Measurements from ENCODE around the gene SNRPB. TPM values are rescaled to one million over a fixed set of nuclear protein-coding genes. Genes with fewer than 3 reads are reported as not detected.
"Not testable (repeated sequence)": the region's sequence is repeated elsewhere in the genome, so short reads cannot be mapped to it uniquely, and the experiment has no call there.

SNRPB gene
- total RNA-seq, 6 donors from 2014 or later, result 54.5 to 216 (median 123) TPM

DNA sequence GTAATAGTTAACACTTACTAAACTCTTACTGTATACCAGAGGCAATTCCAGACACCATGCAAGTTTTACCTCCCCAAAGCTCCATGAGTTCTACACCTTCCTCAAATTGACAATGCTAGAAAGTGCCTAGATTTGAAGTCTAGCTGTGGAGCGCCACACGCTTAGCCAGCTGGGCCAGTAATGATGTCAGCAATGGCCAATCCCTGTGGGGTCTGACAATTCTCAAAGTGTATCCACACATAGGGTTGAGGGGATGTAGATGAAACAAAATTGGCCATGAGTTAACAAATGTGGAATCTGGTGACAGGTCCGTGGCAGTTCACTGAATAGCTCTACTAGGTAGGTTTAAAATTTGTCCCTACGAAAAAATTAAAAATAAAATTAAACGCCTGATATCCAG, 36.9 kb upstream of the SNRPB start:
- DNase-seq (no peak), ATAC-seq (ENCODE audit: low FRiP score in 2 of 2) (peak in 1 of 2 donors; percentile 2)
- Histone ChIP-seq H3K27ac (no peak overlapping the region), H3K36me3 (no peaks in the 10 kb centered on the region), H3K9me3 (no peaks in the 10 kb centered on the region), H3K4me3 (peak overlapping the region in 1 of 4 donors; percentile 88), H3K27me3 (no peaks in the 10 kb centered on the region), H3K4me1 (peaks cover 13 to 17% (median 14%) of the 10 kb centered on the region in 4 donors)
- 84 to 90% methylated on average over 5 of the region's 5 CpGs for WGBS, 2 donors
- TF ChIP-seq POLR2AphosphoS5 (IDR thresholded peaks at IDR 0.05) (no peak), EP300 (IDR thresholded peaks at IDR 0.05) (no peak), POLR2A (IDR thresholded peaks at IDR 0.05) (no peak)
- TF ChIP-seq, protein P1, sequence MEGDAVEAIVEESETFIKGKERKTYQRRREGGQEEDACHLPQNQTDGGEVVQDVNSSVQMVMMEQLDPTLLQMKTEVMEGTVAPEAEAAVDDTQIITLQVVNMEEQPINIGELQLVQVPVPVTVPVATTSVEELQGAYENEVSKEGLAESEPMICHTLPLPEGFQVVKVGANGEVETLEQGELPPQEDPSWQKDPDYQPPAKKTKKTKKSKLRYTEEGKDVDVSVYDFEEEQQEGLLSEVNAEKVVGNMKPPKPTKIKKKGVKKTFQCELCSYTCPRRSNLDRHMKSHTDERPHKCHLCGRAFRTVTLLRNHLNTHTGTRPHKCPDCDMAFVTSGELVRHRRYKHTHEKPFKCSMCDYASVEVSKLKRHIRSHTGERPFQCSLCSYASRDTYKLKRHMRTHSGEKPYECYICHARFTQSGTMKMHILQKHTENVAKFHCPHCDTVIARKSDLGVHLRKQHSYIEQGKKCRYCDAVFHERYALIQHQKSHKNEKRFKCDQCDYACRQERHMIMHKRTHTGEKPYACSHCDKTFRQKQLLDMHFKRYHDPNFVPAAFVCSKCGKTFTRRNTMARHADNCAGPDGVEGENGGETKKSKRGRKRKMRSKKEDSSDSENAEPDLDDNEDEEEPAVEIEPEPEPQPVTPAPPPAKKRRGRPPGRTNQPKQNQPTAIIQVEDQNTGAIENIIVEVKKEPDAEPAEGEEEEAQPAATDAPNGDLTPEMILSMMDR (IDR thresholded peaks at IDR 0.05), result no peak

GRCh38 chr20:2506426-2506825, 35.8 kb upstream of the SNRPB start:
- H3K36me3 ChIP-seq; H3K9me3 ChIP-seq; ATAC-seq (ENCODE audit: low FRiP score in 2 of 2); H3K27ac ChIP-seq; DNase-seq; H3K27me3 ChIP-seq; H3K4me3 ChIP-seq: not testable (repeated sequence)
- peaks cover 13 to 17% (median 14%) of the 10 kb centered on the region in 4 donors for H3K4me1 ChIP-seq
- WGBS, 2 donors, result 95 to 99% methylated on average over 3 of the region's 5 CpGs

DNA sequence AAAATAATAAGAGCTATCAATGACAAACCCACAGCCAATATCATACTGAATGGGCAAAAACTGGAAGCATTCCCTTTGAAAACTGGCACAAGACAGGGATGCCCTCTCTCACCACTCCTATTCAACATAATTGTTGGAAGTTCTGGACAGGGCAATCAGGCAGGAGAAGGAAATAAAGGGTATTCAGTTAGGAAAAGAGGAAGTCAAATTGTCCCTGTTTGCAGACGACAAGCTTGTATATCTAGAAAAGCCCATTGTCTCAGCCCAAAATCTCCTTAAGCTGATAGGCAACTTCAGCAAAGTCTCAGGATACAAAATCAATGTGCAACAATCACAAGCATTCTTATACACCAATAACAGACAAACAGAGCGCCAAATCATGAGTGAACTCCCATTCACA, 34.2 kb upstream of the SNRPB start:
- not testable (repeated sequence) for H3K4me3 ChIP-seq; ATAC-seq (ENCODE audit: low FRiP score in 2 of 2); H3K27me3 ChIP-seq; H3K9me3 ChIP-seq; H3K27ac ChIP-seq; DNase-seq
- H3K36me3 ChIP-seq, result peaks cover 0 to 15% (median 8%) of the 10 kb centered on the region in 4 donors
- 71 to 77% methylated on average over 2 of the region's 2 CpGs for WGBS, 2 donors
- peaks cover 13 to 17% (median 14%) of the 10 kb centered on the region in 4 donors for H3K4me1 ChIP-seq

GRCh38 chr20:2502808-2503384, 32.3 kb upstream of the SNRPB start:
- not testable (repeated sequence) for H3K4me3 ChIP-seq; H3K4me1 ChIP-seq; H3K27ac ChIP-seq; DNase-seq; H3K27me3 ChIP-seq; H3K9me3 ChIP-seq; ATAC-seq (ENCODE audit: low FRiP score in 2 of 2)
- H3K36me3 ChIP-seq, result peaks cover 9 to 26% (median 18%) of the 10 kb centered on the region in 4 donors
- WGBS, 2 donors, result 95 to 100% methylated on average over 2 of the region's 2 CpGs

- TF ChIP-seq POLR2AphosphoS5 (IDR thresholded peaks at IDR 0.05) (no peak), EP300 (IDR thresholded peaks at IDR 0.05) (no peak), POLR2A (IDR thresholded peaks at IDR 0.05) (no peak)
- TF ChIP-seq, protein P1 (IDR thresholded peaks at IDR 0.05), result no peak
- ATAC-seq (ENCODE audit: low FRiP score in 2 of 2) (no peak), DNase-seq (peak in 1 of 2 donors; percentile 24)
- H3K4me1 ChIP-seq, result no peaks in the 10 kb centered on the region
- H3K9me3 ChIP-seq, result no peaks in the 10 kb centered on the region
- H3K36me3 ChIP-seq, result peaks cover 0 to 87% (median 42%) of the 10 kb centered on the region in 4 donors
- WGBS, 2 donors, result 60 to 74% methylated on average over 4 of the region's 4 CpGs
- H3K4me3 ChIP-seq, result no peak overlapping the region
- no peak overlapping the region for H3K27ac ChIP-seq
- H3K27me3 ChIP-seq, result no peaks in the 10 kb centered on the region
These were observed 15.1 kb upstream of the SNRPB start for GRCh38 chr20:2485661-2486060.

DNA sequence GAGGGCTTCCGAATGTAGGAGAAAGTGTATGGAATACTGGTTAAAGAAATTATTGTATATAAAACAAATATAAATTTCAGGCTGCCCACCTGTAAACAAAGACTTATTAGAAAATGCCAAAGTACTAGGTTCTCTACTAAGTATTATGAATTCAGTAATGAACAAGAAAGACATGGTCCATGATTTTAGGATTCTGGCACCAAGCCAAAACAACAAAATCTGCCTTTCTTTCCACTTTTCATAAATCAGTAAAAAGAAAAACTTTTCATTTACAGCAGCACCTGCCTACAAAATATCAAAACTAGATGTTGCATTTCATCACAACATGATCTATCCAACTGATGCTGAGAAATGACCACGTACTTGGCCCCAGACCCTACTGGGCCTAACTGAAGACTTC, 14.5 kb upstream of the SNRPB start:
- Histone ChIP-seq H3K4me1 (no peaks in the 10 kb centered on the region), H3K27ac (no peak overlapping the region), H3K36me3 (peaks cover 0 to 88% (median 42%) of the 10 kb centered on the region in 4 donors), H3K27me3 (no peaks in the 10 kb centered on the region), H3K4me3 (no peak overlapping the region), H3K9me3 (no peaks in the 10 kb centered on the region)
- TF ChIP-seq POLR2AphosphoS5 (IDR thresholded peaks at IDR 0.05), result no peak
- TF ChIP-seq, protein P1 (IDR thresholded peaks at IDR 0.05), result no peak
- TF ChIP-seq POLR2A (IDR thresholded peaks at IDR 0.05), result no peak
- TF ChIP-seq EP300 (IDR thresholded peaks at IDR 0.05), result no peak
- DNase-seq (no peak), ATAC-seq (ENCODE audit: low FRiP score in 2 of 2) (no peak)
- 87 to 97% methylated on average over 2 of the region's 2 CpGs for WGBS, 2 donors
